HG02759 (cell line): ENCODE results near the gene SLC38A11.
"Not testable (repeated sequence)": the region's sequence is repeated elsewhere in the genome, so short reads cannot be mapped to it uniquely, and the experiment has no call there.

Source experiments
- ATAC-seq: cut with Tn5 transposase; IDR thresholded peaks from one replicate; pipeline ENCODE4 v1.9.1; 2021; ENCODE audit warnings: mild to moderate bottlenecking, moderate library complexity; ENCODE audit not compliant: unreplicated experiment

The SLC38A11 gene

DNA sequence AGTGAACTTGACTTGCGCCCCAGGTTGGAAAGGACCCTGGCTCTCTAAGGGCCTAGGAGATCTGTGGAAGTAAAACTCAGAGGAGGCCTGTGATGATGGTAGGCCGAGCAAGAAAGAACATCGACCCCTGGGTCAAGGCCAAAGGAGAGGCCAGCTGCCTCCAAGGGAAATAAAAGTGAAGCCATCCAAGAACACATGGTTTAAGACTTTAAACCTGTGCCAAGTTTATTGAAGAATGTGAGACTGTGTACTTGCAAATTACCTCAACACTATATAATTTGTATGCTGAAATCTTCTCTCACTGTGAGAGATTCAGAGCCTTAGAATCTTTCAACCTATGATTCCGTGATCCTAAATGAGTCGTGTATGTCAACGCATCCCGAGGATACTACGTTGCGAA, 73.0 kb downstream of the SLC38A11 start:
- no peak for ATAC-seq

DNA sequence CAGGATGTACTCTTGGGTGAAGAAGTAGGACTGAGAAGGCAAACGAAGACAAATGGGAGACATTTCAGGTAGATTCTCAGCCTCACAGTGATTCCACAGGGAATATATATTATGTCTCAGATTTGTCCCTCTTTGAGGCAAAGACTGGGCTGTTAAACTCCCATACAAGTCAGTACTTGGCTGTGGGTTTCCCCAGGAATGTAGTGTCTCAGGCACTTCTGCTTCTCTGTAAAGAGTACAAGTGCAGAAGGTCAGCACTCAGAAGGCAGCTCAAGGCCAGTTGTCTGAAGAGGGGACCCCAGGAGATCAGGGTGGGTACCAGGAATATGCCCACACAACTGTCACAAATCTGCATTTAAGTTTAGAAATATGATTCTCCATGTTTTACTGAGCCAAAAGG, 73.8 kb downstream of the SLC38A11 start:
- ATAC-seq = no peak

DNA sequence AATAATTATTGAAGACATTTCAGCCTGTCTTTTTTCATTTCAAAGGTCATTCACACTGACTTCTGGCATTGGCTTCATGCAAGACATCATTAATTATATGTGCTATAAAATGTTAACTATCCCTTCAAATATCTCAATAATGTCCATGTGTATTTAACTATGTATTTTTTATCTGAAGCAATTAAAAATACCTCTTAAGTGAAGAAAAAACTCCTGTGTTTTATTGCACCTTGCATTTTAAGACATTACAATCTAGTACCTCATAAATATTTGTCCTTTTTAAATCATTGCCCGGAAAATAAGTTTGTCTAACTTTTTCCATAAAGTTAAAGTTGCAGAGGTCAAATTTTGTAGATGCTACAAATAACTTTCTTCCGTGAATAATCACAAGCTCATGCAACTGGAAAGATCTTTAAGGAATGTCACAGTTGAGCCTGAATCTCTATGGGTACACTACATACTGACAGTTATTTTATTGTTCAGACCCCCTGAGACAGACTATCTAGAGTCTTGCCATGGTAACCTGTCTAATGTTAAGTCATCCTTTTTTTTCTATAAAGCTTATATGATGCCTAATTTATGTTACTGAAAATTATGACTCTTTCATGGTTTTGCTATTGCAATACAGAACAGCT, 75.3 kb downstream of the SLC38A11 start:
- ATAC-seq = no peak

DNA sequence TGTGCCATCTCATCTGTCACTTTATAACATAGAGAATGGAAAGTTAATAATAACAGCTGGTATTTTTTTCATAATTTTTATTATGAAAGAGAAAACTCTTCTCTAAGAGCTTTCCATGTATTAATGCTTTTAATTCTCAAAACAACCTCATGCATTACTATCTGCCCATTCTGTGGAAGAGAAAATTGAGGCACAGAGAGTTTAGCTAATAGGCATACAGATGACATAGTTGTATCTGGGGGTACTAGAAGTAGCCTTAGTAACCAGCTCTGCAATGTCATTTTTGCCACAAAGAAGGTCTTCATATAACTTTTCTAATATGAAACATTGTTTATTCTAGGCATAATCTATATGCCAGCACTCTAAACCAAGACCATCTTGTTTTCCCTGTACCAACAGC, 77.4 kb downstream of the SLC38A11 start:
- no peak for ATAC-seq

DNA sequence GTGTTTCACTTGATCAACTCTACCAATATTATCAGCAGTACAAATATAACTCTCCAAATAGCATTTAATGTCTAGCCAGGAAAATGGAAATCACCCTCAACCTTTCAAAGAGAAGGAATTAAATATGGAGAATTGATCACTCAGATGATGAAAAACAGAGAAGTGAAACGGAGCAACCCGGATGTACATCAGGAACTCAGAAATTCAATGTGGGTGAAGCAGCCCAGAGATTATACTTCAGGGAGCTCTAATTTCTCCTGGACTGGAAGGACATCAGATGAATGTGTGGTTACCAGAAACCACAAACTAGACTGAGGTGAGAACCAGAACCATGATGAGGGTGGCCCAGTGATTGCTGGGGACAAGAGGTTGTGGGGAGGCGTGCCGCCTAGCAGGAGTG, 78.2 kb downstream of the SLC38A11 start:
- ATAC-seq = no peak

DNA sequence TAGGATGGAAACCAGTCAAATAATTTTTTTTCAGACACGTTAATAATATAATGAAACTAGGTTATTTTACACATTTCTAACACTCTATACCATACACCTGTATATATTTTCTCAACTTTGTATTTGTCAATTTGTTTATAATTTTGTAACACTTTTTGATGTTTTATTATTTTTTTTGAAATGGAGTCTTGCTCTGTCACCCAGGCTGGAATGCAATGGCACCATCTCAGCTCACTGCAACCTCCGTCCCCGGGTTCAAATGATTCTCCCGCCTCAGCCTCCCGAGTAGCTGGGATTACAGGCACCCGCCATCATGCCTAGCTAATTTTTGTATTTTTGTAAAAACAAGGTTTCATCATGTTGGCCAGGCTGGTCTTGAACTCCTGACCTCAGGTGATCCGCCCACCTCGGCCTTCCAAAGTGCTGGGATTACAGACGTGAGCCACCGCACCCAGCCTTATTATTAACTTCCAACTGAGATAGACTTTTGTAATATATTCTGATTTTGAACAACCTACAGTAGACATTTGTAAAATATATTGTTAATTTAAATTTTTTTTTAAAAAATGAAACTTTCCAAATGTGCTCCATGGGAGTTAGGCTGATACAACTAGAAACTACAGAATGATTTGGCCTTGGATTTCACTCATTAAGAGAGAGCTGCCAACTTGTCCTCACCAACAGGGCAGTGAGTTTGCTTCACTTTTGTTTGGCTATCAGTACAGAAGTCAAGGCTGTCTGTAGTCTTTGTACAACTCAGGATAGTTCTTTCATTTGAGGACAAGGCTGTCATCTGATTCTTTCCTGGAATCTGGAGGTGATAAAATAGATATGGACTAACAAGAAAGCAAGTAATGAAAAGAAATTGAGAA, 79.8 kb downstream of the SLC38A11 start:
- ATAC-seq = no peak

DNA sequence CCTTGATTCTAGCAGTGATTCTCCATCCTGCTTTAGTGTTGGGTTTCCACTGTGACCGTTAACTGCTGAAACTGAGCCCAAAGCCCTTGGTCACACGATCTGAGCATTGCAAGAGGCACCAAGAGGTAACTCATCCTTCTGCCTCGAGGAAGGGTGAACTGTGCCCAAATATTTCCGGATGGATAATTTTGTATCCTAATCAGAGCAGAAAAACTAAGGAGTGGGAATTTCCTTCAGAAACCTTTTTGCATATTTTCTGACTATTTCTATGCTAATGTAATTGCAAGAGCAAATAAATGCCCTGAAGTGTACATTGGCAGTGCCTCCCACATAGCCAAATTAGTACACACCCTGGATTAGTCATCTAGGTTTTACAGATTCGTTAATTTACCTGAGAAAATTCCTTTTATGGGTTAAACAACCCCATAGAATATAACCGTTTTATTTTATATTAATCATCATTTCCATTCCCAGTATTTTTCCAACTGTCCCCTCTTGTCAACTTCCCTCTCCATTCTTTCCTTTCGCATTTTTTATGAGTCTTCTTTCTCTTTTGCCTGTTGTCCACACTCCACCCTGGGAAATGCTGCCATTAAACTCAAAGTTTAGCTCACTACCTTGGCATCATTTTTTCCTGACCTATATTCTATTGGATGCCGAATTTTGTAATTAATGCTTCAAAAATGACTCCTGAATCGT, 82.0 kb downstream of the SLC38A11 start:
- ATAC-seq = no peak

DNA sequence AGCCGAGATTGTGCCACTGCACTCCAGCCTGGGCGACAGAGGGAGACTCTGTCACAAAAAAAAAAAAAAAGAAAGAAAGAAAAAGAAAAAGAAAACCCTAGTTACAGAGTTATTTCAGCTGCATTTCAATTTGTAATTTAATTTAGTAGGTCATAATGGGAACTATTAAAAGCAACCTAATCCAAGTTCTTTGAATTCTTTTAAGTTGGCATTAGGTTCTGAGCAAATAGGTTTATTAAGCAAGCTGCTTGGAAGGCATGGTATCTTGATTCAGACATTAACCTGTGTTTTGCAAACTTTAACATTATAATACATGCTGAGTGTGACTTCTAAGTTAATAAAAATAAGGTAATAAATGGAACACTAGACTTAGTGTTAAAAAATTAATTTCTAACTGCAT, 83.9 kb downstream of the SLC38A11 start:
- no peak for ATAC-seq

DNA sequence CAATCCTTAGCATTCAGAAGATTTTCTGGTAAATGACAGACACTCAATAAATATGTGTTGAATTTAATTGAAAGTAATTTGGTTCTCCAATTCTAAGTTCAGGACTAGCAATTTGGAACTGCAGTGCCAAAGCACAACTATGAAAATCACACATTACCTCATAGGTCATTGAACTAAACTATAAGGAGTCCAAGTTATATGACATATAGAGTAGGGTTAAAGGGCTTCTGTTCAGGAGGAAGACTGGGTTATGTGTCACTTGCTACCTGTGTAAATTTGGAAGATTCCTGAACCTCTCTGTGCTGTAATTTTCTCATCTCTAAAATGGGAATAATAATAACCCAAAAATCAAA, 85.9 kb downstream of the SLC38A11 start:
- ATAC-seq = no peak

DNA sequence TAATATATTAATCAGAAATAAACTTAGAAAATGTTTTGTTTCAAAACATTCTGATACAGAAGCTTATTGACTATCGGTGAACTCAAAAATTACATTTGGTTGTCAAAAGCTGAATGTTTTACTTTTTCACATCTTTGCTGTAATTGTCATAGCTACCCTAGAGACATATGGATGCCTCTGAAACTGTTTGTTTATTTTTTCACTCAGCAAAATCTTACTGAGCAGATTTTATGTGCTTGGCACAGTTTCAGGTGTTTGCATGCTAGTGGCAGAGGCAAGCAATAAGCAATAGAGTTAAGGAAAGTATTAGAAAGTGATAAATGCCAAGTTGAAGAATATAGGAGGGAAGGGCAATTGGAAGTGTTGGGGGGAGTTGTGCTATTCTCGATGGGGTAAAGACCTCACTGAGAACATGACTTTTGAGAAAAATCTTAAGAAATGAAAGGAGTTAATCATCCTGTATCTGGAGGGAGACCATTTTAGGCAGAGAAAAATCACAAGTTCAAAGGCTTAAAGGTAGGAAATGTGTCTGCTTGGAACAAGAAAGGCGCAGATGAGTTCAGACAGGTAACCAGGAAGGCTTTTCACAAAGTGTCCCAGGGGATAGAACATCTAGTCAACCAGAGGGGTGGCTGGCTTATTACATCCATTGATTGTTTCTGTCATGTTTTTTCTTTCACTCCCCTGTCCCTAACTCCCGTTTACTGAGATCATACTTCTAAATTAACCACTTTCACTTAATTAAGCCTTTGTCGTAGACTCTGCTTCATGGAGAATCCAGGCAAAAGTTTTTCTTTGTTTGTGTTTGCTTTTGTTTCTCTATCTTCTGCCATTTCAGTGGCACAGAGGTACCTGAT, 86.5 kb downstream of the SLC38A11 start:
- ATAC-seq = no peak

DNA sequence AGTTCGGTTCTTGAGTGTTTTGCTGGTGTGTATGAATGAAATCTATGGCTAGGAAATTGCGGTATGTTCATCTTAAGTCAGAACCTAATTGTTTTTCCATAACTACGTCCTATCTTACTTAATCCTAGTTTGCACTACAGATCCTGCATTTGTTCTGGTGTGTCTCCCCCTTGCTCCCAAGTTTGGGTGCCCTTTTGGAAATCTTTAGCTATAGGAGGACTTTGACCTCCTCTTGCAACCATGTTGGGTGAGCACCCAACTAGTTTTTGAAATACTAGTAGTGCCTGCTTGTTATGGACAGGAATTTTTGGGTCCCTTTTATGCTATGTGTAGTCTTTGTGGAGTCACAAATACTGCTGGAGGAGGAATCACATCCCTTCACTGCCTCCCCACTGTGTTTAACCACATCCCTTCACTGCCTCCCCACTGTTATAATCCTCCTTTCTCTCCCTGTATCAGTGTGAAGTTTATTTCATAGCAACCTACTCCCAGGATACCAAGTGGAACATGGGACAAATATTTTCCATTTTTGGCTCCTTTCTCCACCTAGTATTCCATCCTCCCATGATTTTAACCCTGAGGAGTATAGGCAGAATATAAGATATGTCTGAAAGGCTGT, 87.4 kb downstream of the SLC38A11 start:
- ATAC-seq = no peak

DNA sequence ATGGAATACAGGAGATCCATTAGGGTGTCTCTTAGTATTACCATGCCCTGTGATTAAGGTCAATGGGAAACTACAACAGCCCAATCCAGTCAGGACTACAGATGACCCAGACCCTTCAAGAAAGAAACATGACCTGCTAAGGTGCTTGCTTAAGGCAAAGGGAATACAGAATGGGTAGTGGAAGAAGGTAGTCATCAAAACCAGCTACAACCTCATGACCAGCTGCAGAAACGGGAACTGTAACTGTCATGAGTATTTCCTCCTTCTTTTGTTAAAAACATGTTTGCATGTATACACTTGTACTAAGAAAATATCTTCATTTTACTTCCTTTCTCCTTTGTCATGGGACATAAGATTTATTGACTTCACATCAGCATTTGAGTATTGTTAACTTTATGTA, 88.9 kb downstream of the SLC38A11 start:
- ATAC-seq = not testable (repeated sequence)

DNA sequence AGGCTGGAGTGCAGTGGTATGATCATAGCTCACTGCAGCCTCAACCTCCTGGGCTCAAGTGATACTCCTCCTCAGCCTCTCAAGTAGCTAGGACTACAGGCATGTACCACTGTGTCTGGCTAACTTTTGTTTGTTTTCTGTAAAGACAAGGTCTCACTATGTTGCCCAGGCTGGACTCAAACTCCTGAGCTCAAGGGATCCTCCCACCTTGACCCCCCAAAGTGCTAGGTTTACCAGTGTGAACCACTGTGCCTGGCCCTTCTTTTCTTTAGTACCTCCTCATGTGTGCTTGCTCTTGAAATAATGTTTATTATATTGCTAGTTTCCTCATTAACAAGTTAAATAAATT, 94.7 kb downstream of the SLC38A11 start:
- no peak for ATAC-seq

DNA sequence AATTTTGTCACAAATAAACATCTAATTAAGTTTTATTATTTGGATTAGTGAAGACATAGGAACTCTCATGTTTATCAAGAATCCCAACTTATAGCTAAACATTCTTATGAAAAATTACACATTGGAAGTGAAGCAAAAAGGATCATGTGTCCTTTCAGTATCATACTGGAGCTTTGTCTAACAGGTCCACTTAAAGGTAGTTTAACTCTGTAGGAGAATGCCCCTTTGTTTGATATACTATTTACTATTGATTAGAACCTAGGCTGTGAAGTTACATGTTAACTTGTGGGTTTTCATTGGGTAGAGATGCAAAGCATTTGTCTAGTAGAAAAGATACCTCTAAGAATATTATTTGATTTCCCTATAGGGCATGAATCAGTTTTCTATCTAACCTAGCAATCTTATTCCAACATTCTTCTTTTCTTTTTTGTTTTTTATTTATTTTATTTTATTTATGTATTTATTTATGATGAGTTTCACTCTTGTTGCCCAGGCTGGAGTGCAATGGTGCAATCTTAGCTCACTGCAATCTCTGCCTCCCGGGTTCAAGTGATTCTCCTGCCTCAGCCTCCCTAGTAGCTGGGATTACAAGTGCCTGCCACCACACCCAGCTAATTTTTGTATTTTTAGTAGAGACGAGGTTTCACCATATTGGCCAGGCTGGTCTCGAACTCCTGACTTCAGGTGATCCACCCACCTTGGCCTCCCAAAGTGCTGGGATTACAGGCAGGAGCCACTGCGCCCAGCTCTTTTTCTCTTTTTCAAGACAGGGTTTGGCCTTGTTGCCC, 95.2 kb downstream of the SLC38A11 start:
- ATAC-seq = not testable (repeated sequence)

DNA sequence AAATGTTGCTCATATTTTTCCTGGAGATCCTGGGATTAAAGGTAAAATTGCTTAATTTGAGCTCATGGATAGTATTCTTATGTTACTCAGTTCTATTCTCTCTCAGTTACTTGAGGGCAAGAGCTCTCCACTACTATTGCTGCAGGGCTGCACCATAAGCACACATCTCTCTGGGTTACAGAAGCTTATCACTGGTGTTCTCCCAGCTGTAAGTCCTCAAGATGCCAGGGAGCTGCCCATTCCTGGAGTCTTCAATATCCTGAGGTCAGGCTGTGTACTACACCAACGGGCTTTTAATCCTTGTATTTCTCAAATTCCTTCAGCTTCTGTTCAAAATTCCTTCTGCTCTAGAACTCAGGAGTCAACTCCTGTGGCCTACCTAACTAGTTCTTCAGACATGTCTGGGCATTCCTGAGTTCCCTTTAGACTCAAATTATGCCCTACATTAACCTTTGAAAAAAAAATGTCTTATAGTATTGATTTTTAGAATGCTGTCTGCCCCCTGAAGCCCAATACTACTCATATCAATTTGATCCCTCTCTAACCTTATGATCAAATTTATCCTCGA, 96.0 kb downstream of the SLC38A11 start:
- ATAC-seq = no peak

DNA sequence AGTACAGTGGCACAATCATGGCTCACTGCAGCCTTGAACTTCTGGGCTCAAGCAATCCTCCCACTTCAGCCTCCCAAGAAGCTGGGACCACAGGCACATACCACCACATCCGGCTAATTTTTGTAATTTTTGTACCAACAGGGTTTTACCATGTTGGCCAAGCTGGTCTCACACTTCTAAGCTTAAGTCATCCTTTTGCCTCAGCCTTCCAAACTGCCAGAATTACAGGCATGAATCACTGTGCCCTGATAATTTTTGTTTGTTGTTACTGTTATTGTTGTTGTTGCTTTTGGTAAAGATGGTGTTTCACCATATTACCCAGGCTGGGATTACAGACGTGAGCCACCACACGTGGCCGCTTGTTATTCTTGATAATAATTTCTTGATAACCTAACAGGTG, 103.2 kb downstream of the SLC38A11 start:
- ATAC-seq = no peak

DNA sequence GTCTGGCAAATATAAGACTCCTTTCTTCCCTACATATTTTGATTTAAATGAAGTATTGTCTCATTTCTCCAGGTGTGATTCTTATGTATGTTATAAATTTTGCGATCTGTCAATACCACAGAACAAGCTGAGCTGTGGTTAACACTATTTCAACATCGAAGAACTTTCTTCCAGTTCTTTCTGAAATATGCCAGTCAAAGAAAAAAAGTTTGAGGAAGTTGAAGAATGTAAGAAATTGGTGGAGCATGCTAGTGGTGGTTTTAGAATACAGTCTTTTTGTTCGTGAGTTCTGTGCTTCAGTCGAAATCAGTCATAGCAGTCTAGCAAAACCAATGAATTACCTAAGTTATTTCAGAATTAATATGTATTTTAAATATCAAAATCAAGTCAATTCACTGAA, 105.1 kb downstream of the SLC38A11 start:
- no peak for ATAC-seq

DNA sequence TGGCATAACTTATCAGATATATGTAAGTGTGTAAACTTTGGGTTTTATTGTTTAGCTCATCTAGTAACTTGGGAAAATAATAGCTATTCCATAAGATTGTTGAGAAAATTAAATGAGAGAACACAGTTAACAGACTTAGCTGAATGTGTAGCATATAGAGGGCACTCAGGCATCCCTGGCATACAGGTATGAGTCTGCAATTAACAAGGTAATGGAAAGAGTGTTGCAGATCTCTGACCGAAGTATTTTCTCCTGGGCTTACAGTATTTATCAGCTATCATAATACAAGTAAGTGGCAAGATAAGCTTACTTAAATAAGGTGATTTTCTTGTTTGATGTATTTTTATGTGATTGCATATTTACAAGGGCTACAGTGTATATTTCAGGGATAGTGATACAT, 105.8 kb downstream of the SLC38A11 start:
- ATAC-seq = no peak

DNA sequence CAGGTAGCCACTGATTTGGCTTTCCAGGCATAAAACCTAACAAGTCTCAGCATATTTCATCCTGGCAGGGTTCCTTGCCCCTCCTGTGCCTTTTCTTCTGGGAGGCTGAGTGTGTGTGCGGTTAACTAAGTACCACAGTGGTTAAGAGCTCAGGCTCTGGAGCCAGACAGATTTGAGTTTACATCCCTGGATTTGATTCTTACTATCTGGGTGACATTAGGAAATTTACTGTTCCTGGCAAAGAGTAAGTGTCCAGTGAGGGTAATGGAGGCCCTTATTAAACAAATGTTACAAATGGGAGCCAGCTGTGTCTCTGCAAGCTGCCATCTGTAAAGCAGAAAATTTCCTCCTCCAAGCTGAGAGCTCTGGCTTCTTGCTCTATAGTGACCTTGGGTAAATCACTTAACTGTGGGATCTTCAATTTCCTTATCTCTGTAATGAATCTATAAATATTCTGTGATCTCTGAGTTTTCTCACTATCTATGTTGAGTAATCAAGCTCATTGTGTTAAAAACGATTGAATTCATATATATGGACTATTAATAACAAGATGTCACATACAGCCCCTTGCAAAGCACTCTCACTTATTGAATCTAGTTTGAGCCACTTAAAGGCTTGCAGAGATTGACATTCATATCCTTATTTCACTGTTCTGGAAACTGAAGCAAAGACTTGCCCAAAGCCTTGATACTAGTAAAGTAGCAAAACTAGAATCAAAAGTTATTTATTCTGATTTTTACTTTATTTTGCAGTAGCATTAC, 107.2 kb downstream of the SLC38A11 start:
- ATAC-seq = no peak
